D721Med (cell line): ENCODE results near the gene UROD.
A peak's percentile ranks its signal among the peaks of the same experiment; 100 is the strongest.

Experiments
- DNase-seq: peaks from one replicate; pipeline ENCODE4 v3.0.0; 2011; ENCODE audit warnings: low spot score; ENCODE audit not compliant: insufficient read length
- FAIRE-seq: peaks from 2 replicates; lab custom pipeline; 2011; peaks lifted over from hg19 to GRCh38; lab: Jason Lieb, UNC
- CTCF ChIP-seq: IDR thresholded peaks from 2 replicates; pipeline ENCODE4 v1.5.1; 2012; ENCODE audit warnings: mild to moderate bottlenecking, control low read depth; ENCODE audit not compliant: insufficient read depth; ENCODE audit errors: missing control alignments

Gene UROD

DNA sequence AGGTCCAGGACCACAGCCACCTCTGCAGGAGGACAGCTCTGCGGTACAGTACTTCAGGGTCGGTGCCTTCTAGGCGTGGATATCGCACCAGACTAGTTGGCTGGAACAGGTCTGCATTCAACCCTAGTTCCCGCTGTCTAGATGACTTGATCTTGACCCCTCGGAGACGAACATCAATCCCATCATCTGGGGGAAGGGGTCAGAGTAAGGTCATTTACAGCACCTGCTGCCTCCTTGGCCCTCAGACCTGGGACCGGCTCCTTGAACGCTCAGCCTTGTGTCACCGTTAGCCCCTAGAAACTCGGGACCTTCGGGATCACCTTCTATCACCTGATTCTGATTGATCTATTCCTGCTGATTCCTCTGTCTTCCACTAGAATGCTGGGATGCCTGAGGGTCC lies 3.5 kb upstream of the UROD start:
- FAIRE-seq (no peak), DNase-seq (no peak)
- no peak for TF ChIP-seq CTCF

DNA sequence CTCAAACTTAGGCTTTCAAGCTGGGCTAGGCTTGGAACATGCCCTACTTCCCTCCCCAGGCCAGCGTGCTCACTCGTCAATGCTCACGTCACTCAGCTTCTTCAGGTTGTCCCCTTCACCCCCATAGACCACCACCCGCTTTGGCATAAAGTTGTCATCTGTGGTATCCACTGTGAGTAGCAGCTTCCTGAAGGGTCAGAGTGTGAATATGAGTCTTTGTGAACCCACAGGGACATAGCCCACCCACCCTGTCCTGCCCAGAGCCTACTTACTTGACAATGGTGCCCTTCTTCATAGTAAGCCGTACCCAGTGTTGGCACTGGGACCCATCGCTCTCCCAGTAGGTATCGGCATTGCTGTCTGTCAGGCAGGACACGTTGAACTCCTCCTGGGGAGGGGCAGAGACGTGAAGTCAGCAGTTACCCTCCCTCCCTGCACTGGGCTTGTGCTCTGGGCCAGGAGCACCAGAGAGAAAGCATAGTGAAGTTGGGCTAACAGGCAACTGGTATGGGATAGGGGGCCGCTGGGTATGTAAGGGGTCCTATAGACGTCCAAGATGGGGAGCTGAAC lies 2.7 kb upstream of the UROD start:
- no peak for TF ChIP-seq CTCF
- FAIRE-seq (no peak), DNase-seq (no peak)

DNA sequence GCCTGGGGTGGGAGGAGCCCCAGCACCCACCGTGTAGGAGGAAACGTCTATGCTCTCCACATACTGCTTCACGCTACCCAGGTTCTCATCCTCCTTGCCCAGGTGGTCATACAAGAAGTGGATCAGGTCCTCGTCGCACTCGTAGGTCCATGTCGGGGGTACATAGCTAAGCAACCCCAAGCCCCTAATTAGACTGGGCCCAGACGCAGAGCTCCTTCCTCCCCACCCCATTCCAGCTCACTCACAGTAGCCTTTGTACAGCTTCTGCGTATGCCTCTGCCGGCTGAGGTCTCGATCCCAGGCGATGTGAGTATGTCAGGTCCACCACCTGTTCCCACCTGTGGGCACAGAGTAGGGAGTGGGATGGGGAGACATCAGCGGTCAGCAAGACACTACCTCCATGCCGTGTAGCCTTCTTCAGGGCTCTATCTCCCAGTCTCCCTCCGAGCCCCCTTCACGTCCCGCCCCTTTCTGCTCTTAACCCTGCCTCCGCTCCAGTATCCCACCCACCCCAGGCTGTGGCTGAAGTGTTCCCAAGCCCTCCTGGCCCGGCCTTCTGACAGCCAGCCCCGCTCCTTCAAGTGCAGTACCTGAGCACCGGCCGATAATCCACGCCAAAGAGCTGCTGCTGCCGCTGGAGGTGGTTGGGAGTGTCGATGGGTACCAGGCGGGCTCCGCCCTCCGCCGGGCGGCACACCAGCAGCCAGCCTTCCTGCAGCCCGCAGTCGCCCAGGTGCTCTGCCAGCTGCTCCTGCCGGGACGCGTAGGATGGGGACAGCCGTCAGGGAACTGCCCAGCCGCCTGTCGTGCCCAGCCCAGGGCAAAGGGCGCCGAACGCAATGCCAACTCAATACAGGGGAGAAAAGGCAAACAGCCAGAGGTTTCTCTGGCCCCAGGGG lies 1.8 kb upstream of the UROD start:
- no peak for DNase-seq
- no peak for FAIRE-seq
- no peak for TF ChIP-seq CTCF

- no peak for FAIRE-seq
- no peak for TF ChIP-seq CTCF
- peak; percentile 81 for DNase-seq
These were observed 921 bp upstream of the UROD start, which contains the start of gene HECTD3 for GRCh38 chr1:45010855-45011811. Gene HECTD3, minus strand, starts transcription at chr1:45011324. Its CDS starts 67 bp downstream, at chr1:45011257.

DNA sequence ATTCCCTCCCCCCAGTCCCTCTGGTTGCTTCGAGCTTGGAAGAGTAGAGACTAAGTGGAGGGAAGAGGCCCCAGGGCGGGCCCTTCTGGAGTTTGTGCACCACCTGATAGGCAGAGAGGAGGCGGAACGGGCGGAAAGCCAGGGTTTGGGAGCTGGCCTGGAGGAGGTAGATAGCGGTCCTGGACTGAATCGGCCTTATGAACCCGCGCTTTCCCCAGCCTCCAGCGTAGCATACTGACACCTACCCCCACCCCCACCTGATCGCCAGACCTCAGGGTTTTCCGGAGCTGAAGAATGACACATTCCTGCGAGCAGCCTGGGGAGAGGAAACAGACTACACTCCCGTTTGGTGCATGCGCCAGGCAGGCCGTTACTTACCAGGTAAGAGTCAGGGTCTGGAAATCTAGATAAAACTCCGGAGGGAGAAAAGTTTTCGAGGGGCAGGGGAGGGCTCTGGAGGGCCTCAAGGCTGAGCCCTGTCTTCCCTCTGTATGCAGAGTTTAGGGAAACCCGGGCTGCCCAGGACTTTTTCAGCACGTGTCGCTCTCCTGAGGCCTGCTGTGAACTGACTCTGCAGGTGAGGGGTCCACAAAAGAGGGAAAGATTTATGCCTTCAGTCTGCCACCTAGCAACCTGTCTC lies 705 bp downstream of the UROD start:
- FAIRE-seq (no peak), DNase-seq (no peak)
- TF ChIP-seq CTCF, result no peak

- no peak for TF ChIP-seq CTCF
- no peak for DNase-seq
- FAIRE-seq, result no peak
These were observed 1.6 kb downstream of the UROD start for GRCh38 chr1:45013551-45014209.
